ENCODE measurements around the gene CAPN15.
"Not testable (repeated sequence)": the region's sequence is repeated elsewhere in the genome, so short reads cannot be mapped to it uniquely, and the experiment has no call there.

DNA sequence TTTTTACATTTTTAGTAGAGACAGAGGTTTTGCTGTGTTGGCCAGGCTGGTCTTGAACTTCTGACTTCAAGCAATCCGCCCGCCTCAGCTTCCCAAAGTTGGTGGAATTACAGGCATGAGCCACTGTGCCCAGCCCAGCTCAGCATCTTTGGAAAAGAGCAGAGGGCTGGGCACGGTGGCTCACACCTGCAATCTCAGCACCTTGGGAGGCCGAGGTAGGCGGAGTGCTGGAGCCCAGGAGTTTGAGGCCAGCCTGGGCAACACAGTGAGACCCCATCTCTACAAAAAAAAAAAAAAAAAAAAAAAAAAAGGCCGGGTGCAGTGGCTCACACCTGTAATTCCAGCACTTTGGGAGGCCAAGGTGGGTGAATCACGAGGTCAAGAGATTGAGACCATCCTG, 70.1 kb downstream of the CAPN15 start:
- TF ChIP-seq, protein P1, sequence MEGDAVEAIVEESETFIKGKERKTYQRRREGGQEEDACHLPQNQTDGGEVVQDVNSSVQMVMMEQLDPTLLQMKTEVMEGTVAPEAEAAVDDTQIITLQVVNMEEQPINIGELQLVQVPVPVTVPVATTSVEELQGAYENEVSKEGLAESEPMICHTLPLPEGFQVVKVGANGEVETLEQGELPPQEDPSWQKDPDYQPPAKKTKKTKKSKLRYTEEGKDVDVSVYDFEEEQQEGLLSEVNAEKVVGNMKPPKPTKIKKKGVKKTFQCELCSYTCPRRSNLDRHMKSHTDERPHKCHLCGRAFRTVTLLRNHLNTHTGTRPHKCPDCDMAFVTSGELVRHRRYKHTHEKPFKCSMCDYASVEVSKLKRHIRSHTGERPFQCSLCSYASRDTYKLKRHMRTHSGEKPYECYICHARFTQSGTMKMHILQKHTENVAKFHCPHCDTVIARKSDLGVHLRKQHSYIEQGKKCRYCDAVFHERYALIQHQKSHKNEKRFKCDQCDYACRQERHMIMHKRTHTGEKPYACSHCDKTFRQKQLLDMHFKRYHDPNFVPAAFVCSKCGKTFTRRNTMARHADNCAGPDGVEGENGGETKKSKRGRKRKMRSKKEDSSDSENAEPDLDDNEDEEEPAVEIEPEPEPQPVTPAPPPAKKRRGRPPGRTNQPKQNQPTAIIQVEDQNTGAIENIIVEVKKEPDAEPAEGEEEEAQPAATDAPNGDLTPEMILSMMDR (conservative IDR thresholded peaks at IDR 0.05; ENCODE audit: low read length), result not testable (repeated sequence)
- not testable (repeated sequence) for TF ChIP-seq EZH2phosphoT487 (IDR thresholded peaks at IDR 0.05; ENCODE audit: borderline replicate concordance)

Measured in Loucy (cell line).